ENCODE measurements around the gene RAB6D.
"Not testable (repeated sequence)": the region's sequence is repeated elsewhere in the genome, so short reads cannot be mapped to it uniquely, and the experiment has no call there.

The RAB6D gene

GRCh38 chr2:131366643-131367042, 2.7 kb upstream of the RAB6D start:
- DNase-seq (ENCODE audit: low spot score), result no peak

DNA sequence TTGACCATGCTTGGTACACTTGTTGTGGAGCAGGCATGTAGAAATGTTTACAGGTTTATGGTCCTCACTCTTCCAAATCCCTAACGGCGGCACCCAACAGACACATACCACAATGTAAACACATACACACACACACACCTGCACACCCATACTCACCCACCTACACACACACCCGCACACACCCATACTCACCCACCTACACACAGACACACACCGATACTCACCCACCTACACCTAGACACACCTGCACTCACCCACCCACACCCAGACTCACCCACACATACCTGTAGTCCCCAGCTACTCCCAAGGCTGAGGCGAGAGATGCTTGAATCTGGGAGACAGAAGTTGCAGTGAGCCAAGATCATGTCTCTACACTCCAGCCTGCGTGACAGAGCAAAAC, 1.5 kb upstream of the RAB6D start:
- no peak for DNase-seq (ENCODE audit: low spot score)

GRCh38 chr2:131363213-131363612, 755 bp downstream of the RAB6D start:
- not testable (repeated sequence) for DNase-seq (ENCODE audit: low spot score)

GRCh38 chr2:131361773-131362172, 2.2 kb downstream of the RAB6D start:
- DNase-seq (ENCODE audit: low spot score), result not testable (repeated sequence)

DNA sequence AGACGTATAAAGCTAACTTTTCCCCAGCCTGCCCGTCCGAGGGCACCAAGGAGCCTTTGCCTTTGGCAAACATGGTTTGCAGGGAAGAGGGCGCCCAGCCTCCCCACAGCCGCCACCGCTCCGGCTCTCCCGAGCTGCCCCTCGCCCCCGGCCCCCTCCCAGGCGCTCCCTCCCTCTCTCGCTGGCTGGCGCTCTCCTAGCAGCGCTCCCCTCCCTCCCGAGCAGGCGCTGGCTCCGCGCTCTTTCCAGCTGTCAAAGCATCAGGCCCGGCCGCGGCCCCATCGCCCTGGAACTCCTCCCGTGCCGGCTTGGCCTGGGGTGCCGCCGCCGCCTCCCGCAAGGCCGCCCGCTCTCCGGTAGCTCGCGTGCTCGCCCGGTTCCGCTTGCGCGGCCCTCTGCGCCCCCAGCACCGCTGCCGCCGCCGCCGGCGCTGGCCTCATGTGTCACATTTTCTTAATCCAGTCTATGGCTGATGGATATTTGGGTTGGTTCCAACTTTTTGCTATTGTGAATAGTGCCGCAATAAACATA, 10.7 kb downstream of the RAB6D start:
- not testable (repeated sequence) for DNase-seq (ENCODE audit: low spot score)

DNA sequence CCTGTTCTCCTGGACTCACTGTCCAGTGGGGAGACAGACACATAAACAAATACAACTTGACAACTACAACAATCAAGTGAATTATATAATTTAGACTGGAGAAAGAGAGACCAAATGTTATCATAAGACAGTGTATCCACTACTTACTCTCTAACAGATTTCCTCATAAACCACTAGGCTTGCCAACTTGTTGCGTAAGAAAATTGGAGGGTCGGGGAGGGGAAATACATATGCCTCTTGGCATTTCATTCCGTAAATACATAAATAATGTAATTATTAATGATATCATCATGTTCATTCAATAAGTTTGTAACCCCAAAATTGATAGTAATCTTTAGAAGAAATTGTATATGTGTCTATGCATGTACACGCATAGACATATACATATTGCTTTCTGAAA, 14.9 kb downstream of the RAB6D start:
- DNase-seq (ENCODE audit: low spot score), result no peak

- DNase-seq (ENCODE audit: low spot score), result not testable (repeated sequence)
Observed at GRCh38 chr2:131347035-131347434, 16.9 kb downstream of the RAB6D start.

GRCh38 chr2:131339307-131339706, 24.7 kb downstream of the RAB6D start:
- not testable (repeated sequence) for DNase-seq (ENCODE audit: low spot score)

- not testable (repeated sequence) for DNase-seq (ENCODE audit: low spot score)
Observed at GRCh38 chr2:131335319-131335718, 28.6 kb downstream of the RAB6D start.

DNA sequence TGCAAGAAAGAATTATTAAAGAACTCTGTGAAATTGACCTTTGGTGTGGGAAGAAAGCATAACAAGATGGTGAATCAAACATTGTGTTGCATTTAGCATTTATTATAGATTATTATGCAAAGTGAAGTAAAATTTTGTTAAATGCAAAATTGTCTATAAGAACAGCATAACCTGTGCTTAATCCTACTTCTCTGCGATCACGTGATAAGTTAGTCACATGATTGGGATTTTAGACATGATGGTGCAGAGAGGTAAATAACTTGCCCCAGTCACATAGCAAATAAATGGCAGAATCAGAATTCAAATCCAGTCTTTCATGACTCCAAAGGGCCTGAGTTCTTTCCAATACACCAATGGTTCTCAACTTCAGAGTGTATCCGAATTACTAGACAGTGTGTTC, 31.3 kb downstream of the RAB6D start:
- not testable (repeated sequence) for DNase-seq (ENCODE audit: low spot score)

- not testable (repeated sequence) for DNase-seq (ENCODE audit: low spot score)
Observed at GRCh38 chr2:131331000-131331399, 33.0 kb downstream of the RAB6D start.

DNA sequence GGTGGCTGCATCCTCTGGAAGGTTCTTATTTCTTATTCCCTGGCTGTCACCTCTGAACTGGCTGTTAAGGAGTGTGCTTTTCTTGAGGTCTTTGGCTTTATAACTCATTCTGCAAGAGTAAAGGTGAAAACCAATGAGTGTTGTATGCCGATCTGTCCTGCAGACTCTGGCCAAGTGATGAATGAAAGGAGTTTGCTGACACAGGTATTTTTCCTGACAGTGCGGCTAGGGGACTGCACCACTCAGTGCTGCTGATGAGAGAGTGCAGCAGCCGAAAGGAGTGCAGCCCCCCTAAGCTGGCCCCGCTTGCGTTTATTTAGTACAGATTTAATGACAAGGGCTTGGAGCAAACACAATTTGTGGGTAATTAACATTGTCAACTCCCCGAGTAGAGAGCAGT, 41.8 kb downstream of the RAB6D start:
- DNase-seq (ENCODE audit: low spot score), result no peak

DNA sequence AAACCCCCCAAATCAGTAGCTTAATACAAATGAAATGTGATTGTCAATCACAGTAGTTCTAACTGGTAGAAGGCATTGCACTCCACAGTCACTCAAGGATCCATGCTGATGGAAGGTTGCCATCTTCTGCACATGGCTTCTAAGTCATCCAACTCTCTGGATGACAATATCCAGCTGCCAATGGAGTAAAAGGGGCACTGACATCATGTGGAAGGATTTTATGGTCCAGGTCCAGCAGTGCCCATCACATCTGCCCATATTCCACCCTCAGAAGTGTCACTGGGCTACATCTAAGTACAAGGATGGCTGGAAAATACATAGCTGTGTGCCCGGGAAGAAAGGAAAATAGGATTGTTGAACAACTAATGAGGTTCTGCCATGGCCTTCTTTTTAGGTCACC, 42.6 kb downstream of the RAB6D start:
- not testable (repeated sequence) for DNase-seq (ENCODE audit: low spot score)

- not testable (repeated sequence) for DNase-seq (ENCODE audit: low spot score)
Observed at GRCh38 chr2:131311001-131311400, 53.0 kb downstream of the RAB6D start.
